Measurements from ENCODE around the gene CFHR5.
"Not testable (repeated sequence)": the region's sequence is repeated elsewhere in the genome, so short reads cannot be mapped to it uniquely, and the experiment has no call there.

Gene CFHR5

DNA sequence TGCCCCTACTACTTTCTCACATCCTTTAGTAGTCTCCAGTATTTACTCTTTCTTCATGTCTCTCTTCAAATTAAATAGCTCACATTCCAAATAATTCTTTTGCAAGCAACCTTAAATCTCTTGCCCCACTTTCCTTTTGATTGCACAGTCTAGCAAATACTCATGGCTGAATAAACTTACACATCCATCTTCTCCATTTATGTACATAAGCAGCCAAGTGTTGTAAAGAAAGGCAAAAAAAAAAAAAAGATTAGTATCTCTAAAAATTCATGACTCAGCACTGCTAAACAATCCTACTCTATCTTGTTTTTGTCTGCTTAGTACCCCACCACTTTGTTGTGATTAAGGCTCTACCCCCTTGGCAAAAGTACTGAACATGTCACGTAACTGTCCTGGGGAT is 47.1 kb downstream of the CFHR5 start:
- DNase-seq: no peak

- DNase-seq: no peak
These were observed 50.0 kb downstream of the CFHR5 start for GRCh38 chr1:197027359-197027758.

- DNase-seq: no peak
These were observed 52.4 kb downstream of the CFHR5 start for GRCh38 chr1:197029749-197030148.

DNA sequence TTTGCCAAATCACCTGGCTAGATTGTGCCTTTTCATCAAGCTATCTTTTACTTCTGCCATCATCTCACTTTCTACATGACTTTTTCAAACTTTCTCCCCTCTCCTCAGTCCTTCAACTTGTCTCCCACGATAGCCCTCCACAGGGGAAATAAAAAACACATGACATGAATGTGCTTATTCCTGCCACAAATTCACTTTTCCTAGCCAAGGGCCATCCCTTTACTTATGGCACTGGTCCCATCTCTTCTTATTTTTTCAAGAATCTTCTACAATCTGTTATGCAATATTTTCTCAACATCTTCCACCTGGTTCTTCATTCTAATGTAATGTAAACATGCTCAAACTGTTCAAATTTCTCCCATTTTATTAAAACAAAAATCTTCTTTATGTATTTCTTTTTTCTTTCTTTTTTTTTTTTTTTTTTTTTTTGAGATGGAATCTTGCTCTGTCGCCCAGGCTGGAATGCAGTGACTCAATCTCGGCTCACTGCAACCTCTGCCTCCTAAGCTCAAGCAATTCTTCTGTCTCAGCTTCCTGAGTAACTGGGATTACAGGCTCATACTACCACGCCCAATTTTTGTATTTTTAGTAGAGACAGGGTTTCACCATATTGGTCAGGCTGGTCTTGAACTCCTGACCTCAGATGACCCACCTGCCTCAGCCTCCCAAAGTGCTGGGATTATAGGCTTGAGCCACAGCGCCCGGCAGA is 57.4 kb downstream of the CFHR5 start:
- DNase-seq: not testable (repeated sequence)

- no peak for DNase-seq
These were observed 59.5 kb downstream of the CFHR5 start for GRCh38 chr1:197036861-197037260.

DNA sequence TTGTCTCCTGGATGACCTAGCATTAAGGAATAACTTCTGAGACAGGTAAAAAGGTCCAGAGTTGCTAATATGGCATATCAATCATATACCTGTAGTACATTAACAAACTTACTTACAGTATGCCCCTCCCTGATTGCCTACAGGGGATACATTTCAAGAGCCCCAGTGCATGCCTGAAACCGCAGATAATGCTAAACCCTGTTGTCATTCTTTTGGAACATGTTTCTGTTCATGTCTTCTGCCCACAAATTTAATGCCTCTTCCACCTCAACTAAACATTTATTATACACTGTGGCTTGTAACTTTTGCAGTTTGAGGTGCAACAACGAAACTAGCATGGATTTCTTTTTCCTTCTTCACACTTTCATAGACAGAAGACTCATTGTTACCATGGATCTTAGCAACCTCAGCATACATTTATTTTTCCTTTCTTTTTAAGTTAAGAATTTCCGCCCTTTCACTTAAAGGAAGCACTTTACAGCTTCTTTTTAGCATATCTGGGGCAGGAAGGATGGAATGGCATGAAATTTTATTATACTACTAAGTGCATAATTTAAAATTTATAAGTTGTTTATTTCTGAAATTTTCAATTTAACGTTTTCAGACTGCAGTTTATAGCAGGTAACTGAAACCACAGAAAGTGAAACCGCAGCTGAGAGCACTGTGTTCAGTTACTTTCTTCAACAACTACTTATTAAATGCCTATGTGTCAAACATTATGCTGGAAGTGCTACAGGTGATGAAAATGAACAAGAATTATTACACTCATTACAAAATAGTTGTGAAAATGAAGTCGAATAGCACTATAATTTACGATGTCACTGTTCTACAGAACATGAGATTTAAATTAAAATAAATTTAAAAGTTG is 64.4 kb downstream of the CFHR5 start:
- no peak for DNase-seq

GRCh38 chr1:197042676-197043341 is 65.5 kb downstream of the CFHR5 start:
- DNase-seq: no peak

DNA sequence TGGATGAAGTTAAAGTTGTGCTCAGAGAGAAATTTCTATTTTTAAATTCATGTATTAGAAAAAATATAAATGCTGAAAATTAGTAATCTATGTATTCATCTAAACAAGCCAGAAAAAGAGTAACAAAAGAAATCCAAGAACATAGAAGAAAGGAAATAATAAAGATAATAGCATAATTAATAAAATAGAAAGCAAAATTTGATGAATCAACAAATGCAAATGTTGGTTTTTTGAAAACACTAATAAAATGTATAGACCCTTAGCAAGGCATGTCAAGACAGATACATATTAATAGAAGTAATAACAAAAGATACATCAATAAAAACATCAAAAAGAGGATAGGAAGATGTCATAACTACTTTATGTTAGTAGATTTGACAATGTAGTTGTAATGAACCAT is 71.7 kb downstream of the CFHR5 start:
- no peak for DNase-seq
